GM13976 (cell line): ENCODE data around the gene RANBP9.

Source experiments
- DNase-seq: peaks from one replicate; pipeline ENCODE4 v3.0.0; 2012; ENCODE audit warnings: low spot score
- in situ Hi-C: fragments of 300-500 bp; cut with MboI; formaldehyde crosslinking; loops from one replicate; pipeline ENCODE4 v1.12.0; 2022; ENCODE audit warnings: low sequenced_read_pairs, mixed read lengths, inconsistent platforms; ENCODE audit not compliant: unreplicated experiment
- TF ChIP-seq, protein P1 (sequence below): IDR thresholded peaks from 2 replicates; pipeline ENCODE4 v1.5.1; 2012; ENCODE audit warnings: borderline replicate concordance, mild to moderate bottlenecking; ENCODE audit not compliant: insufficient read depth; ENCODE audit errors: extremely low read depth, missing control alignments, control extremely low read depth

RANBP9 gene

GRCh38 chr6:13577926-13578325 lies 133.7 kb downstream of the RANBP9 start:
- no peak for DNase-seq
- in situ Hi-C loops: loop anchor here (25.0 kb wide), 1 partner anchor 391 kb away; no protein-coding TSS in a partner anchor
- TF ChIP-seq, protein P1, sequence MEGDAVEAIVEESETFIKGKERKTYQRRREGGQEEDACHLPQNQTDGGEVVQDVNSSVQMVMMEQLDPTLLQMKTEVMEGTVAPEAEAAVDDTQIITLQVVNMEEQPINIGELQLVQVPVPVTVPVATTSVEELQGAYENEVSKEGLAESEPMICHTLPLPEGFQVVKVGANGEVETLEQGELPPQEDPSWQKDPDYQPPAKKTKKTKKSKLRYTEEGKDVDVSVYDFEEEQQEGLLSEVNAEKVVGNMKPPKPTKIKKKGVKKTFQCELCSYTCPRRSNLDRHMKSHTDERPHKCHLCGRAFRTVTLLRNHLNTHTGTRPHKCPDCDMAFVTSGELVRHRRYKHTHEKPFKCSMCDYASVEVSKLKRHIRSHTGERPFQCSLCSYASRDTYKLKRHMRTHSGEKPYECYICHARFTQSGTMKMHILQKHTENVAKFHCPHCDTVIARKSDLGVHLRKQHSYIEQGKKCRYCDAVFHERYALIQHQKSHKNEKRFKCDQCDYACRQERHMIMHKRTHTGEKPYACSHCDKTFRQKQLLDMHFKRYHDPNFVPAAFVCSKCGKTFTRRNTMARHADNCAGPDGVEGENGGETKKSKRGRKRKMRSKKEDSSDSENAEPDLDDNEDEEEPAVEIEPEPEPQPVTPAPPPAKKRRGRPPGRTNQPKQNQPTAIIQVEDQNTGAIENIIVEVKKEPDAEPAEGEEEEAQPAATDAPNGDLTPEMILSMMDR: no peak

GRCh38 chr6:13576017-13576416 lies 135.6 kb downstream of the RANBP9 start:
- TF ChIP-seq, protein P1: no peak
- in situ Hi-C loops: loop anchor here (25.0 kb wide), 1 partner anchor 389 kb away; no protein-coding TSS in a partner anchor
- no peak for DNase-seq

GRCh38 chr6:13575377-13575775 lies 136.3 kb downstream of the RANBP9 start:
- in situ Hi-C loops: loop anchor here (25.0 kb wide), 1 partner anchor 388 kb away; no protein-coding TSS in a partner anchor
- TF ChIP-seq, protein P1: peak; percentile 54
- no peak for DNase-seq

- in situ Hi-C loops: loop anchor here (25.0 kb wide), 1 partner anchor 387 kb away; no protein-coding TSS in a partner anchor
These were observed 136.9 kb downstream of the RANBP9 start, which contains the start of gene SIRT5 for GRCh38 chr6:13574571-13575376. SIRT5 (plus strand) TSS chr6:13574601; CDS start chr6:13584111, 9,510 bp downstream.

GRCh38 chr6:13574149-13574570 lies 137.5 kb downstream of the RANBP9 start:
- peak; percentile 96 for DNase-seq
- in situ Hi-C loops: no loop called here
- TF ChIP-seq, protein P1: peak; percentile 61

More at GRCh38 chr6:13574571-13575376, 136.9 kb downstream of the RANBP9 start, which contains the start of gene SIRT5:
- peak; percentile 85 for DNase-seq
- TF ChIP-seq, protein P1: no peak

DNA sequence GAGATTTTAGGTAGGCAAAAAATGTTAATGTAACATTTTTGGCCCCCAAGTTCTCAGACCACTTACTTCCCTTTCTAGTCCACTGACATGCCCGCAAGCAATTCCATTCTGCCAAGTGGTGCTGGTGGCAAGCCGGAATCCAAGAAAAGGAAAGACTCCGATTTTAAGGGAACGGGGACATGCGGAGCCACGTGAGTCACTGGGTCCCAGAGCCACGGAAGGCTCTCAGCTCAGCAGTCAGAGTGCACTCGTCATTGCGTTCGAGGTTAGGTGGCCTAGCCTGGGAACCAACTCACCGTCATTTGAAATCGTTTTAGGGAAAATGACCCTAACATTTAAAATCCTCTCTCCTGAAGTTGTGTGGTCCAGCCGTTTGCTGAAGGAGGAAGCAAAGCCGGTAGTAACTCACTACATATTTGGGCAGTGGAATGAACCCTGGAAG lies 137.9 kb downstream of the RANBP9 start:
- TF ChIP-seq, protein P1: no peak
- DNase-seq: no peak
- in situ Hi-C loops: no loop called here
